Testis (tissue), 2 donors: Measurements from ENCODE around the gene TSBP1.

Experiments
- POLR2A ChIP-seq: fragments of 450-650 bp; IDR thresholded peaks from one replicate; pipeline ENCODE4 v1.6.1; 2017; ENCODE audit warnings: antibody characterized with exemption, mild to moderate bottlenecking, moderate library complexity
- TF ChIP-seq, protein P1 (sequence below), 3 experiments: fragments of 450-650 bp in 2 of 3; fragments of 200-600 bp in 1 of 3; sonication (generic) in 1 of 3; IDR thresholded peaks; one replicate each; pipeline ENCODE4 v1.5.1; 2016 to 2019; ENCODE audit warnings: antibody characterized with exemption in 3 of 3, mild to moderate bottlenecking in 2 of 3, moderate library complexity in 1 of 3

DNA sequence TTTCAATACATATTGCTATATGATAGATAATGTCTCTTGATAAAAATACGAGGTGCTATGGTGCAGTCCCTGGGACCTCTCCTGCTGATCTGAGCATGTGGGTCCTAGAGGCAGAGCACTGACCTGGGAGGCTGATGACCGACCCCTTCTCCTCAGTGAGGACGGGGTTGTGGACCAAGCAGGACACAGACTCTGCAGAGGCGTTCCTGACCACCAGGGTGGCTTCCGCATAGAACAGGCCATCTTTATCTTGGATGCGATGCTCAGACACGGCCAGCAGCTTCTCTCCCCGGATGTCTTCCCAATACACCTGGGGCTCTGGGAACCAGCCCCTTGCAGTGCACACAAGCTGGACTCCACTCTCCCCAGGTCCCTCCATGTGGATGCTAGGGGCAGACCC is 31.1 kb upstream of the TSBP1 start:
- TF ChIP-seq POLR2A = no peak
- TF ChIP-seq, protein P1, sequence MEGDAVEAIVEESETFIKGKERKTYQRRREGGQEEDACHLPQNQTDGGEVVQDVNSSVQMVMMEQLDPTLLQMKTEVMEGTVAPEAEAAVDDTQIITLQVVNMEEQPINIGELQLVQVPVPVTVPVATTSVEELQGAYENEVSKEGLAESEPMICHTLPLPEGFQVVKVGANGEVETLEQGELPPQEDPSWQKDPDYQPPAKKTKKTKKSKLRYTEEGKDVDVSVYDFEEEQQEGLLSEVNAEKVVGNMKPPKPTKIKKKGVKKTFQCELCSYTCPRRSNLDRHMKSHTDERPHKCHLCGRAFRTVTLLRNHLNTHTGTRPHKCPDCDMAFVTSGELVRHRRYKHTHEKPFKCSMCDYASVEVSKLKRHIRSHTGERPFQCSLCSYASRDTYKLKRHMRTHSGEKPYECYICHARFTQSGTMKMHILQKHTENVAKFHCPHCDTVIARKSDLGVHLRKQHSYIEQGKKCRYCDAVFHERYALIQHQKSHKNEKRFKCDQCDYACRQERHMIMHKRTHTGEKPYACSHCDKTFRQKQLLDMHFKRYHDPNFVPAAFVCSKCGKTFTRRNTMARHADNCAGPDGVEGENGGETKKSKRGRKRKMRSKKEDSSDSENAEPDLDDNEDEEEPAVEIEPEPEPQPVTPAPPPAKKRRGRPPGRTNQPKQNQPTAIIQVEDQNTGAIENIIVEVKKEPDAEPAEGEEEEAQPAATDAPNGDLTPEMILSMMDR (IDR thresholded peaks at IDR 0.05) = no peak
